Smooth muscle cell of bladder (primary cell): ENCODE data around the gene CEP41. TPM values are rescaled to one million over a fixed set of nuclear protein-coding genes. Genes with fewer than 3 reads are reported as not detected.

ENCODE experiments used
- total RNA-seq: library from RNA; depleted of rRNA; stranded (reverse); fragments of >200 nt; gene quantifications from 2 replicates; pipeline ENCODE4 v1.2.3, GENCODE V29; 2014

The CEP41 gene
- 6.5 and 7.4 TPM in 2 replicates for total RNA-seq

GRCh38 chr7:130440527-130441365 lies at the start of gene CEP41:
Gene CEP41, minus strand, starts transcription at chr7:130441016. Its CDS starts 50 bp downstream, at chr7:130440966.

GRCh38 chr7:130379921-130380860 lies 60.6 kb downstream of the CEP41 start, which contains the start of gene CPA1:
Gene CPA1, plus strand, starts transcription at chr7:130380494. Its CDS starts 27 bp downstream, at chr7:130380521.

GRCh38 chr7:130344271-130344866 lies 96.4 kb downstream of the CEP41 start, which contains the start of gene CPA5:
Gene CPA5, plus strand, starts transcription at chr7:130344816. Its CDS starts 1,670 bp downstream, at chr7:130346486.

Other genes with a start within 250 kb of the CEP41 start
- gene TMEM209, start 235.6 kb downstream of the CEP41 start, total RNA-seq: 8.5 and 9.2 TPM in 2 replicates
- 0.09 and 0.14 TPM in 2 replicates for gene SSMEM1, start 233.2 kb downstream of the CEP41 start, total RNA-seq
- not detected in 2 replicates for gene CPA2, start 174.2 kb downstream of the CEP41 start, total RNA-seq
- 25.9 and 83.2 TPM in 2 replicates for gene CPA4, start 147.9 kb downstream of the CEP41 start, total RNA-seq
- gene CPA5, start 96.2 kb downstream of the CEP41 start, total RNA-seq: not detected in 2 replicates
- 0.09 and 0.28 TPM in 2 replicates for gene CPA1, start 60.5 kb downstream of the CEP41 start, total RNA-seq
- gene MEST, start 51.1 kb upstream of the CEP41 start, total RNA-seq: 125 and 240 TPM in 2 replicates
- 31.2 and 31.7 TPM in 2 replicates for gene COPG2, start 227.7 kb upstream of the CEP41 start, total RNA-seq
- gene TSGA13, start 245.5 kb upstream of the CEP41 start, total RNA-seq: not detected in 2 replicates